ENCODE measurements around the gene PUSL1.

PUSL1 gene

GRCh38 chr1:1274299-1274930 is 34.0 kb upstream of the PUSL1 start:
- POLR2A ChIA-PET = interaction anchor here (1.8 kb wide), 2 partner anchors 10 to 17 kb away, joined by 6 to 12 read pairs; no protein-coding TSS in a partner anchor
- Histone ChIP-seq H3K4me1 (ENCODE audit: control insufficient read depth, insufficient read depth, low read length) (0 out of 2 replicates have a peak, but pooled peaks cover 4% of the 10 kb centered on the region), H3K27ac (ENCODE audit: extremely low read depth, low read depth, low read length) (peak overlapping the region; percentile 86), H3K4me3 (ENCODE audit: low read depth, low read length) (peak overlapping the region; percentile 62), H3K9me3 (ENCODE audit: control insufficient read depth, insufficient read depth, low read depth, low read length) (no peaks in the 10 kb centered on the region), H3K36me3 (ENCODE audit: control insufficient read depth in 2 of 2, insufficient read depth in 1 of 2, low read length in 2 of 2) (peaks cover 4 to 34% of the 10 kb centered on the region in 2 experiments; a peak in 2 of 3 replicates)
- CTCF ChIA-PET = interaction anchor here (0.6 to 0.8 kb wide), 2 partner anchors 9 to 10 kb away, joined by 3 read pairs; no protein-coding TSS in a partner anchor
- TF ChIP-seq PBX3 (CRISPR knock-in tag; IDR thresholded peaks at IDR 0.05) = peak; percentile 4; the same call in 1 of the 2 replicates
- TF ChIP-seq ZNF561 (tag by site-specific recombination; IDR thresholded peaks at IDR 0.05; ENCODE audit: borderline replicate concordance) = 0 out of 2 replicates have a peak, but pooled peaks have one; percentile 13
- TF ChIP-seq ZIC2 (tag by site-specific recombination; IDR thresholded peaks at IDR 0.05) = 0 out of 2 replicates have a peak, but pooled peaks have one; percentile 6
- TF ChIP-seq GLIS2 (tag by site-specific recombination; IDR thresholded peaks at IDR 0.05) = peak; percentile 62; the same call in 1 of the 2 replicates
- TF ChIP-seq KLF17 (tag by site-specific recombination; IDR thresholded peaks at IDR 0.05) = peak; percentile 59; the same call in 1 of the 2 replicates
- no peak; the same call in 1 of the 2 replicates for TF ChIP-seq ZNF449 (tag by site-specific recombination; IDR thresholded peaks at IDR 0.05)
- peak; percentile 5; the same call in 1 of the 2 replicates for TF ChIP-seq ZBTB20 (tag by site-specific recombination; IDR thresholded peaks at IDR 0.05)
- no peak for TF ChIP-seq ZNF16 (tag by site-specific recombination; IDR thresholded peaks at IDR 0.05; ENCODE audit: low read depth)

- Histone ChIP-seq H3K27ac (ENCODE audit: extremely low read depth, low read depth, low read length) (no peak overlapping the region), H3K4me3 (ENCODE audit: low read depth, low read length) (no peak overlapping the region)
- POLR2A ChIA-PET = no interaction called here
Observed at GRCh38 chr1:1274931-1275431, 33.4 kb upstream of the PUSL1 start.

GRCh38 chr1:1275836-1276235 is 32.6 kb upstream of the PUSL1 start:
- Histone ChIP-seq H3K4me1 (ENCODE audit: control insufficient read depth, insufficient read depth, low read length) (0 out of 2 replicates have a peak, but pooled peaks cover 4% of the 10 kb centered on the region), H3K9me3 (ENCODE audit: control insufficient read depth, insufficient read depth, low read depth, low read length) (no peaks in the 10 kb centered on the region), H3K36me3 (ENCODE audit: control insufficient read depth in 2 of 2, insufficient read depth in 1 of 2, low read length in 2 of 2) (peaks cover 4 to 20% of the 10 kb centered on the region in 2 experiments; a peak in 2 of 3 replicates), H3K27ac (ENCODE audit: extremely low read depth, low read depth, low read length) (no peak overlapping the region), H3K4me3 (ENCODE audit: low read depth, low read length) (no peak overlapping the region)
- TF ChIP-seq ZNF548 (tag by site-specific recombination; IDR thresholded peaks at IDR 0.05) = no peak
- TF ChIP-seq ZSCAN23 (tag by site-specific recombination; IDR thresholded peaks at IDR 0.05) = no peak
- TF ChIP-seq ZNF37A (tag by site-specific recombination; IDR thresholded peaks at IDR 0.05) = no peak
- TF ChIP-seq ZNF670 (tag by site-specific recombination; IDR thresholded peaks at IDR 0.05; ENCODE audit: low read depth) = no peak
- POLR2A ChIA-PET = interaction anchor here (1.1 kb wide), 1 partner anchor 29 kb away, joined by 3 read pairs; no protein-coding TSS in a partner anchor
- CTCF ChIA-PET = interaction anchor here (0.6 to 1.2 kb wide), 2 partner anchors 7 to 15 kb away, joined by 3 to 4 read pairs; no protein-coding TSS in a partner anchor

More at GRCh38 chr1:1274931-1275431, 33.4 kb upstream of the PUSL1 start:
- CTCF ChIA-PET = interaction anchor here (0.6 to 0.8 kb wide), 2 partner anchors 8 to 11 kb away, joined by 3 read pairs; no protein-coding TSS in a partner anchor
- TF ChIP-seq ZNF585B (tag by site-specific recombination; IDR thresholded peaks at IDR 0.05) = no peak
- TF ChIP-seq ZNF654 (tag by site-specific recombination; IDR thresholded peaks at IDR 0.05; ENCODE audit: low read depth) = no peak
- no peak for TF ChIP-seq ZNF473 (tag by site-specific recombination; IDR thresholded peaks at IDR 0.05)
- Histone ChIP-seq H3K36me3 (ENCODE audit: control insufficient read depth in 2 of 2, insufficient read depth in 1 of 2, low read length in 2 of 2) (peaks cover 4 to 28% of the 10 kb centered on the region in 2 experiments; a peak in 2 of 3 replicates), H3K9me3 (ENCODE audit: control insufficient read depth, insufficient read depth, low read depth, low read length) (no peaks in the 10 kb centered on the region), H3K4me1 (ENCODE audit: control insufficient read depth, insufficient read depth, low read length) (0 out of 2 replicates have a peak, but pooled peaks cover 4% of the 10 kb centered on the region)

All from HEK293 (cell line).